ENCODE measurements around the gene CDK5RAP3. TPM values are rescaled to one million over a fixed set of nuclear protein-coding genes. Genes with fewer than 3 reads are reported as not detected.
"Not testable (repeated sequence)": the region's sequence is repeated elsewhere in the genome, so short reads cannot be mapped to it uniquely, and the experiment has no call there.

CDK5RAP3 gene, protein sequence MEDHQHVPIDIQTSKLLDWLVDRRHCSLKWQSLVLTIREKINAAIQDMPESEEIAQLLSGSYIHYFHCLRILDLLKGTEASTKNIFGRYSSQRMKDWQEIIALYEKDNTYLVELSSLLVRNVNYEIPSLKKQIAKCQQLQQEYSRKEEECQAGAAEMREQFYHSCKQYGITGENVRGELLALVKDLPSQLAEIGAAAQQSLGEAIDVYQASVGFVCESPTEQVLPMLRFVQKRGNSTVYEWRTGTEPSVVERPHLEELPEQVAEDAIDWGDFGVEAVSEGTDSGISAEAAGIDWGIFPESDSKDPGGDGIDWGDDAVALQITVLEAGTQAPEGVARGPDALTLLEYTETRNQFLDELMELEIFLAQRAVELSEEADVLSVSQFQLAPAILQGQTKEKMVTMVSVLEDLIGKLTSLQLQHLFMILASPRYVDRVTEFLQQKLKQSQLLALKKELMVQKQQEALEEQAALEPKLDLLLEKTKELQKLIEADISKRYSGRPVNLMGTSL
- 39.3 and 46.2 TPM in 2 replicates for total RNA-seq (2014; rRNA removed; shearing (Covaris generic))
- polyA plus RNA-seq (2015; cell fraction: cytosol; rRNA removed), result 23.9 and 26.8 TPM in 2 replicates
- 1,929 and 2,020 TPM in 2 replicates for polyA plus RNA-seq (2015; cell fraction: nucleus; rRNA removed)

DNA sequence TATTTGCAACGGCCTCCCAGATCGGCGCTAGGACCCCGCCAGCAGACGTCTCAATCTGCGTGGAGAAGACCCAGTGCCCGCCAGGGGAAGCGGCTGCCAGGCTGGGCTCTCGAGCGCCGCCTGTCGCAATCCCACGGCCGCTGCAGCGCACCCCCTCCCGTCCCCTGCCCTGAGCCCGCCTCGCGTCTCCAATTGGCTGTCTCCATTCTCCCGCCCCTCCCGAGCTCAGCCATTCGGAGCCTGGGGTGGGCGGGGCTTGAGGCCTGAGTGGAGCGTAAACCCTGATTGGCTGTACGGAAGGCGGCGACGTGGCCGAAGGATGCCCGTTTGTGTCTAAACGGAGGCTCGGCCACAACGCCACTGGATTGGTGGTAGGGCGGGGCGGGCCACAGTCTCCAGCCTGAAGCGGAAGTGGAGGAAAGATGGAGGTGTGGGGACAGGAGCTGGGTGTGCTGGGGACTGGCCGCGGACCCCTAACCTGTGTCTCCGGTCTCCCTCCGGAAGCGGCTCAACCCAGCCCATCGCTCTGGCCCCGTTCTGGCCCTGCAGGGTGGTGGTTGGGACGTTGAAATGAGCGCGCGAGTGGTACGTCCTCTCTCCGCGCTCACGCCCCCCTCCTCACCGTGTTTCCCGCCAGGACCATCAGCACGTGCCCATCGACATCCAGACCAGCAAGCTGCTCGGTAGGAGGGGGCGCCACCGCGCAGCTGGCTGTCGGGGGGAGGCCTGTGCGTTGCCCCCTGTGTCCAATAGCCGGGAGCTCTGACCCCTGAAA lies at the start of gene CDK5RAP3:
Gene CDK5RAP3 (plus strand): TSS at position 389 of the 775 bp plus-strand sequence. CDS start 34 bp downstream, at position 423.
- in situ Hi-C loops (cut with HindIII; ENCODE audit: low pct_unique_long_range_greater_than_20kb, low sequenced_read_pairs), result no loop called here
- peak; percentile 99 for DNase-seq (ENCODE audit: low read depth, low spot score)

DNA sequence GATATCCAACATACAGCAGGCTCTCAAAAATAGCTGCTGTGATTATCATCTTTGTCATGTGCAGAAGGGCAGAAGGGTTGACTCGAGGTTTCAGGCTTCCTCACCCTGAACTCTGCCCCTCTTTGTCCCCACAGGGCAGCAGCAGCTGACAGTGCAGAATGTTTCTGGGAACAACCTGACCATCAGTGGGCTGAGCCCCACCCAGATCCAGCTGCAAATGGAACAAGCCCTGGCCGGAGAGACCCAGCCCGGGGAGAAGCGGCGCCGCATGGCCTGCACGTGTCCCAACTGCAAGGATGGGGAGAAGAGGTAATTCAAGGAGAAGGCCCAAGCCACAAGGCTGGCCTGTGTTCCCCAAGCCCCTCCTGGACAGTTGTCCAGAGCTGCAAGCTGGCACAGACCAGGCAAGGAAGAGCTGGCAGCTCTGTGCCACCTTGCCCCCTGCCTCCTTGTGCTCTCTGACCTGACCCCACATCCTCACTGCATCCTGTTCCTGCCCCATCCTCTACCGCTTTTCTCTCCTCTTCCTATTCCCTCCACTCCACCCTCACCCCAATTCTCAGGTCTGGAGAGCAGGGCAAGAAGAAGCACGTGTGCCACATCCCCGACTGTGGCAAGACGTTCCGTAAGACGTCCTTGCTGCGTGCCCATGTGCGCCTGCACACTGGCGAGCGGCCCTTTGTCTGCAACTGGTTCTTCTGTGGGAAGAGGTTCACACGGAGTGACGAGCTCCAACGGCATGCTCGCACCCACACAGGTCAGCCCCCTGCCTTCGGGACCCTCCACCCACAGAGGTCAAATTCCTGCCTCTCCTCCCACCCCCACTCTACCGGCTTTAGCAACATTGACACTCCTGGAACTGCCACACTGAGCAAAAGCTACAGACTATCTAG lies 45.9 kb upstream of the CDK5RAP3 start:
- in situ Hi-C loops (cut with HindIII; ENCODE audit: low pct_unique_long_range_greater_than_20kb, low sequenced_read_pairs), result no loop called here
- no peak for DNase-seq (ENCODE audit: low read depth, low spot score)

DNA sequence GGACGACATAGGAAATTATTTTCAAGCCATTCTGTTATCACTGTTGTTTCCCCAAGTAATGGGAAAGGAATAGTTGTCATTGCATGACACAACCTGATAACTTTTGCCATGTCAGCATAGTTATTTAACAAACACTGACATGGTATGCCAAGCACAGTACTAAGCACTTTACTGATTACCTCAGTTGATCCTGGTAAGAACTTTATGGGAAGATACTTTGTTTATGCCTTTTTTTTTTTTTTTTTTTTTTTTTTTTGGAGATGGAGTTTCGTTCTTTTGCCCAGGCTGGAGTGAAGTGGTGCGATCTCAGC lies 45.3 kb upstream of the CDK5RAP3 start:
- no peak for DNase-seq (ENCODE audit: low read depth, low spot score)
- in situ Hi-C loops (cut with HindIII; ENCODE audit: low pct_unique_long_range_greater_than_20kb, low sequenced_read_pairs), result no loop called here

DNA sequence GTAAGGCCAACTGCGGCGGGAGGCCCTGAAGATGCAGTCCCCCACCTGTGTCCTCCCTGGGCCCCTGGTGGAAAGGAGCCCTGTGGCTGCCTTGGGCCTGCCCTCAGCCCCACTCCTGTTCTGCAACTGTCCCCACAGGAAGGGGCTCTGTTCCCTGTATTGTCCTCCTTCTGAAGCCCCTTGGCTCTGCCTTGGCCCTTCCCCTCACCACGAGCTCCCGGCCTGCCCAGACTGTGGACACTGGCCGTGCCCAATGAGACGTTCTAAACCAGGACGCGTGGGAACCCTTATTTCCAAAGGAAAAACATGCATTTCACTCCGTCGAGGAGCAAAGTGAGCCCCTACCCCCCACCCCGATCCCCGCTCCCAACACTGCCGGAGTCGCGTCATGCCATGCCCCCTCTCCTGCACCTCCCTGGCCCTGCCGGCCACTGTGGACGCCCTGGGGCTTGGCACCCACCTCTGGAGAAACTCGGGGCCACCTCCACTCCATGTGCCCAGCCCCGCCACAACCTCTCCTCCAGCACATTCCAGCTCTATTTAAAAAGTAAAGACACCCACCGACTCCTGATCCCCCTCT lies 43.0 kb upstream of the CDK5RAP3 start:
- in situ Hi-C loops (cut with HindIII; ENCODE audit: low pct_unique_long_range_greater_than_20kb, low sequenced_read_pairs), result no loop called here
- no peak for DNase-seq (ENCODE audit: low read depth, low spot score)

DNA sequence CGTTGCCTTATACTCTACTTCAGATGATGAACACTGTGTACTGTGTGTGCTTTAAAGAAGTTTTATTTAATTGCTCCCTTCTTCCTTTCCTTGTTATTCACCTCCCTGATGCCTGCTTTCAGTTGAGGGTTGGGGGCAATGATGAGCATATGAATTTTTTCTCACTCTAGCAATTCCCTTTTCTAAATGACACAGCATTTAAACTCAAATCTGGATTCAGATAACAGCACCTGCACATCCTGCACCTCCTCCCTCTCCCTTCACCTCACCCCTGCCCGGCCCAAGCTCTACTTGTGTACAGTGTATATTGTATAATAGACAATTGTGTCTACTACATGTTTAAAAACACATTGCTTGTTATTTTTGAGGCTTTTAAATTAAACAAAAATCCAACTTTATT lies 42.5 kb upstream of the CDK5RAP3 start:
- no peak for DNase-seq (ENCODE audit: low read depth, low spot score)
- in situ Hi-C loops (cut with HindIII; ENCODE audit: low pct_unique_long_range_greater_than_20kb, low sequenced_read_pairs), result no loop called here

DNA sequence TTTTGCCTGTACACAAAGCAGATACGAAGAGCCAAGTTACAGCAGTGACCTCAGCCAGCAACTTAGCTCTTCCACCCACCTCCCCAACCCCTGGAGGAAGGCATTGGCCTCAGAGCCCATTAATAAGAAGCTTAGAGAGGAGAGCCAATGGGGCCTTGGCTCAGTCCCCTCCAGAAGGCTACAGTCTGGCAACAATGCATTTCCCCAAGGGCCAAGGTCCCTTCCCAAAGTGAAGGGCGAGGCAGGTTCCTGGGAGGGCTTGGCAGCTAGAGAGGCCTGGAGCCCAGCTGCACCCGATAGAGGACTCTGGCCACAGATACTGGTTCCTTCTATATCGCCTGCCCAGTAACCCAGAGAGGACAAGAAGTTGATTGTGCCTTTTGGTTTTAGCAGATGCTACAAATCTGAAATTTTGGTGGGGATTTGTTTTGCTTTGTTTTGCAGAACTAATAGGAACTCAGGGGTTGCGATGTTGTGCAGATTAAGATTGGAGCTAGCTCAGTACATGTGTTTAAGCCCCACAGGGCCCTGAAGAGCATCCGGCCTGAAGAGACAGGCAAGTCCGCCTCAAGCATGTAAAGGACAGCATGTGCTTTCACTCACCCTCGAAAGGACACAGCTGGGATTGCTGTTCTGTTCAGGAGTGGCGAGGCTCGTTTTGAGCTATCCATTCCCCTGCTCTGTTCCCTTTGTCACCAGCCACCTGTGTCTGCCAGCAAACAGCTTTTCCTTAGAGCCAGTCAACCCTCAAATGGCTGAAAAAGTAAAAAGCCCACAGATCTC lies 41.5 kb upstream of the CDK5RAP3 start:
- in situ Hi-C loops (cut with HindIII; ENCODE audit: low pct_unique_long_range_greater_than_20kb, low sequenced_read_pairs), result no loop called here
- DNase-seq (ENCODE audit: low read depth, low spot score), result no peak

DNA sequence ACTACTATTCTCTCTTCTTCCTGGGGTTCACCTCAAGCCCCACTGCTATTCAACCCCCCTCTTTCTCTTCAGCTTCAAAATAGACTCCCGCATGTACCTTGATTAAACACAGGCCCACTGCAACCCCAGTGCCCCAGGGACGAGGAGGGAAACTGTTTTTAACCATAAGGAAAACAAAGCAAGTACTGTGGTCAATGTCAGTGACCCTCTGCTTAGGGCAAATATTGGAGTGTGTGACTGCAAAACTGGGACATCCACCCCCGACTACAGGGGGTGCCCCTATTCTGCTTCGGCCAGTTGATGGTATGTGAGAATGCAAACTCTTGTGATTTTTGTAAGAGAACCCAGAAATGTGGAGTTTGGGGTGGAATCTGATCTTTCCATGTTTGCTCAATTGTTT lies 39.1 kb upstream of the CDK5RAP3 start:
- in situ Hi-C loops (cut with HindIII; ENCODE audit: low pct_unique_long_range_greater_than_20kb, low sequenced_read_pairs), result no loop called here

DNA sequence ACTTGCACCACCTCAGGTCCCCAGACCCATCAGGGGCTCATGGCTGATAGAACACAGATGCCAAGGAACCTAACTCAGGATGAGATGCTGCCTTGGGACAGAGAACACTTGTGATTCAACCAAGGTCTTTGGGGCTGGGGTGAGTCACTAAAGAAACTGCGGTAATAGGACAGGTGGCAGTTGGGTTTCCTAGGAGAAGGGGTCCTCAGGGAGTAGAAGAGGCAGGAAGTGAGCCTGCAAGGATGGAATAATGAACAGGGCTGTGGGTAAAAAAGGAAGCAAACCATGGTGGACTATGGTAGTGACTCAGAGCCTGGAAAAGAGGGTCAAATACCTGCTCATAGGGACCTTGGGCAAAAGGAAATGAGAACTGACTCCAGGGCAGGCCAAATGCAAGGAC lies 36.1 kb upstream of the CDK5RAP3 start:
- in situ Hi-C loops (cut with HindIII; ENCODE audit: low pct_unique_long_range_greater_than_20kb, low sequenced_read_pairs), result no loop called here
- DNase-seq (ENCODE audit: low read depth, low spot score), result no peak

More for the DNA sequence above, 39.1 kb upstream of the CDK5RAP3 start:
- no peak for DNase-seq (ENCODE audit: low read depth, low spot score)

DNA sequence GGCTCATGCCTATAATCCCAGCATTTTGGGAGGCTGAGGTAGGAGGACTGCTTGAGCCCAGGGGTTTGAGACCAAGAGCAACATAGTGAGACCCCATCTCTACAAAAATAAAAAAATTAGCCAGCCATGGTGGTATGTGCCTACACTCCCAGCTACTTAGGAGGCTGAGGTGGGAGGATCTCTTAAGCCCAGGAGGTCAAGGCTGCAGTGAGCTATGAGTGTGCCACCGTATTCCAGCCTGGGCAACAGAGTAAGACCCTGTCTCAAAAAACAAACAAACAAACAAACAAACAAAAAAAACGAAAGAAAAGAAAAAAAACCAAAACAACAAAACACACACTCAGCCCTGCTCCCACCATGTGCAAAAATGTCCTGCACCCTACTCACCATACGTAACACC lies 35.4 kb upstream of the CDK5RAP3 start:
- DNase-seq (ENCODE audit: low read depth, low spot score); in situ Hi-C loops (cut with HindIII; ENCODE audit: low pct_unique_long_range_greater_than_20kb, low sequenced_read_pairs): not testable (repeated sequence)

DNA sequence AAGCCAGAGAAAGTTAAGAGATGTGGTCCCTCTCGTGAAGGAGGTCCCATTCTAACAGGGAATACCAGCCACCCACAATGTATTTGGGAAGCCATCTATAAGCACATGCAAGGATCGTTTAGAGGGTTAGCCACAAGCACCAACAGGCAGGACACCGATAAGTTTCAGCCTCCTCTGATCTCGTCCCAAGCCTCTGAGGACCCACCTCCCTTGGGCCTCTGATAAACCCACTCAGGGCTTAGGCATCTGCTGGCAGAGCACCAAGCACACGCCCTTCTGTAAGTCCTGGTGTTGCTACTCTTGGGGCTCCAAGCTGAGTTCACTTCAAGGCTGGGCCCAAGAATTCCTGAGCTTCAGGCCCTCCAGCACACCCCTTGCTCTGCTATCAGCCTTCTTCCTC lies 35.0 kb upstream of the CDK5RAP3 start:
- no peak for DNase-seq (ENCODE audit: low read depth, low spot score)
- in situ Hi-C loops (cut with HindIII; ENCODE audit: low pct_unique_long_range_greater_than_20kb, low sequenced_read_pairs), result no loop called here

DNA sequence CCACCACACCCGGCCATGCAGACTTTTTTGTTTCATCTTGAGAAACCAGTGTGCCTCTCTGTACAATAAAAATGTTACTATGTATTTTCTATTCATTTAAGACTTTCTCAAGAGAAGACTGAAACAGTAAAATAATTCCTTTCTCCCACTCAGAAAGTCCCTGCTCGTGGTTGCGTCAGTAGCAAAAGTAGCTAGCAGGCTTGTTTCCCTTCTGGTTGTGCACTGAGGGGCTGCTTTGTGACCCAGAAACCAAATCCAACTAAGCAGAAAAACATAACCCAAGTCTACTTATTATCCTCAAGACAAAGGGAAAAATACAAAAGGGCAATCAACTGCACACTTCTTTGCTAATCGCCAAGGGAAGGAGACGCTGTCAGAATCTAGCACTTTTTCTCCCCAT lies 33.0 kb upstream of the CDK5RAP3 start:
- in situ Hi-C loops (cut with HindIII; ENCODE audit: low pct_unique_long_range_greater_than_20kb, low sequenced_read_pairs), result no loop called here
- no peak for DNase-seq (ENCODE audit: low read depth, low spot score)

DNA sequence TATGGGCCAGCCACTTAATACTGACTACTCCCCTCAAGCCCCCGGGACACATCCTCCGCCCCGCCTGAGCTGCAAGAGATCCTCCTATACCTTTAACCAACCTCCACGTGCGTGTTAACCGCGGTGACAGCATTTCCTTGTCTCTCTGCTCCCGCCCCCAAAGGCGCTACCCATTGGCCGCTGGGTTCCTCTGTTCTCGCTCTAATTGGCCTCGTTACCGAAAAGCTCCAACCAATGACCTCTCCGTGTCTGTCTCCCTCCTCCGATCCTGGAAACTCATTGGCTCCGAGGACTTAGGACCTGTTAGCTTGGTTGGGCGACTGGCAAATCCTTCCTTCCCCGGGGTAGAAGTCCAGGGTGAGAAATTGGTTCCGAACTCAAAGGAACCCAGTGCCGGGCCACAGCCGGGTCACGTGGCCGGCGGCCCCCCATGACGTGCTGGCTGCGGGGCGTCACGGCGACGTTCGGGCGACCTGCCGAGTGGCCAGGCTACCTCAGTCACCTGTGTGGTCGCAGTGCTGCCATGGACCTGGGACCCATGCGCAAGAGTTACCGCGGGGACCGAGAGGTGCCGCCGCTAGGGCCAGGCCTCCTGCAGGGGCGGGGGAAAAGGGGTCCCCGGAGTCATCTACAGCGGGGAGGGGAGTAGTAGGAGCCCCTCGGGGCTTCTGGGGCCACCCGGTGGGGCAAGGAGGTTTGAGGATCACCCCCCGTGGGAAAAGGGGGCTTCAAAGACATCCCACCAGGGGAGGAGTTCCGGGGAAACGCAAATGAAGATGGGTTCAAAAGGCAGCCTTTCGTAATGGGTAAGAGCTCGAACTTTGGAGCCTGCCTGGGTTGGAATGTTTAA lies 29.4 kb upstream of the CDK5RAP3 start, which contains the start of gene PNPO:
Gene PNPO (plus strand): TSS at position 326 of the 850 bp plus-strand sequence. CDS start 105 bp downstream, at position 431.
- in situ Hi-C loops (cut with HindIII; ENCODE audit: low pct_unique_long_range_greater_than_20kb, low sequenced_read_pairs), result no loop called here

DNA sequence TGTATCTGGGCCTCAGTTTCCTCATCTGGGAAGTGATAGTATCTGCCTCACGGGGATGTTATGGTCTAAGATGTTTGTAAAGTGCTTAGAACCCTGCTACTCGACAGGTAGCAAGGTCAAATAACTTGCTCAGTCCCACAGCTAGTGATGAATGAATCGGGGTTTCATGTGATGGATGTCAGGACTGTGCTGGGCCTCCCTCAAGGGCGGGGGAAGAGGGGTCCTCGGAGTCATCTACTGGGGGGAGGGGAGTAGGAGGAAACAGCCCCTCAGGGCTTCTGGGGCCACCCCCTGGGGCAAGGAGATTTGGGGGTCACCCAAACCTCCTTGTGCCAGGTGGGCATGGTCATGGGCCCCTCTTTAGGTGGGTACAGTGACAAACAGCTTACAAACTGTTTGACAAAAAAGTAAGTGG lies 28.8 kb upstream of the CDK5RAP3 start:
- no peak for DNase-seq (ENCODE audit: low read depth, low spot score)
- in situ Hi-C loops (cut with HindIII; ENCODE audit: low pct_unique_long_range_greater_than_20kb, low sequenced_read_pairs), result no loop called here

More for the DNA sequence above, 29.4 kb upstream of the CDK5RAP3 start, which contains the start of gene PNPO:
- DNase-seq (ENCODE audit: low read depth, low spot score), result peak; percentile 99

DNA sequence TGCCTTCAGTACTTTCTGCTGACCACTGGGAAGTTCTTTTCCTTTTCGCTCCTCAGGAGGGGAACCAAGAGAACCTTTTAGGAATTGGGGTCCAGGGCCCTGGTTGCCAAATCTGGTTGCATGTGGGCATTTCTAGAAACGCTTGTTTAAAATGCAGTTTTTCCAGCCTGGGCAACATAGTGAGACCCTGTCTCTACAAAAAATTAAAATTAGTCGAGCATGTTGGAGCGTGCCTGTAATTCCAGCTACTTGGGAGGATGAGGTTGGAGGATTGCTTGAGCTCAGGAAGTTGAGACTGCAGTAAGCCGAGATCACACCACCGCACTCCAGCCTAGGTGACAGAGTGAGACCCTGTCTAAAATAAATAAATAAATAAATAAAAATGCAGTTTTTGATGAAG lies 28.3 kb upstream of the CDK5RAP3 start:
- in situ Hi-C loops (cut with HindIII; ENCODE audit: low pct_unique_long_range_greater_than_20kb, low sequenced_read_pairs), result no loop called here
- no peak for DNase-seq (ENCODE audit: low read depth, low spot score)

DNA sequence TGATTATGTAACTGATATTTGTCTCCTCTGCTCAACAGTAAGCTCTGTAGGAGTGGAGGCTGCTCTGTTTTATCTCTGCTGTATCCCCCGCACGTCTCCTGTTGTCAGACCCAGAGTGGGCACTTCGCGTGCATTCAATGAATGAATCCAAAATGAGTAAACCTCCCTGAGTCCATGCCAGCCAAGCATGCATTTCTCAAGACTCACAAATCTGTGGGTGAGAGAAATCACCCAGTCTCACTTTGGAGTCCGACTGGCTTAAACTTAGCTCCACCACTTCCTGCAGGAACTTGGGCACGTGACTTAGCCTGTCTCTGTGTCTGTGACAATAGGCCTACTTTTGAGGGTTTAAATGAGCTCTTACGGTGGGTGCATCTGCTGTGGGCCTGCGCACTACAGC lies 25.8 kb upstream of the CDK5RAP3 start:
- in situ Hi-C loops (cut with HindIII; ENCODE audit: low pct_unique_long_range_greater_than_20kb, low sequenced_read_pairs), result no loop called here
- DNase-seq (ENCODE audit: low read depth, low spot score), result peak; percentile 12
